Neural cell (in vitro differentiated cells): ENCODE results near the gene AKR7A2. TPM values are rescaled to one million over a fixed set of nuclear protein-coding genes. Genes with fewer than 3 reads are reported as not detected.

Experiments
- H2AFZ ChIP-seq: fragments of 200-600, 300-800 bp; sonication (generic), shearing (Covaris generic); 2 replicates; pipeline ENCODE4 v1.6.0; 2014; ENCODE audit warnings: low read depth, mild to moderate bottlenecking, antibody characterized with exemption, low read length, moderate library complexity
- H3F3A ChIP-seq: fragments of 200-600 bp; shearing (Covaris generic); 2 replicates; pipeline ENCODE4 v1.6.1; 2016; ENCODE audit warnings: mild to moderate bottlenecking, moderate library complexity, mixed read lengths, antibody characterized with exemption, low read length; ENCODE audit not compliant: insufficient read depth, poor library complexity, severe bottlenecking
- H3K27ac ChIP-seq: fragments of 200-600, 300-800 bp; sonication (generic), shearing (Covaris generic); 2 replicates; pipeline ENCODE4 v1.5.1; 2014; ENCODE audit warnings: mild to moderate bottlenecking, low read length, moderate library complexity
- H3K27me3 ChIP-seq: fragments of 300-800, 200-600 bp; sonication (generic), shearing (Covaris generic); 2 replicates; pipeline ENCODE4 v1.6.0; 2014; ENCODE audit warnings: mild to moderate bottlenecking, low read depth, low read length, moderate library complexity; ENCODE audit not compliant: insufficient read depth
- H3K36me3 ChIP-seq: fragments of 300-800, 200-600 bp; sonication (generic), shearing (Covaris generic); 2 replicates; pipeline ENCODE4 v1.5.1; 2014; ENCODE audit warnings: mild to moderate bottlenecking, antibody characterized with exemption, low read length, moderate library complexity; ENCODE audit not compliant: insufficient read depth
- H3K4me2 ChIP-seq: fragments of 300-800, 200-600 bp; sonication (generic), shearing (Covaris generic); 2 replicates; pipeline ENCODE4 v1.6.0; 2014; ENCODE audit warnings: mild to moderate bottlenecking, low read length
- H3K4me3 ChIP-seq: fragments of 300-800, 200-600 bp; sonication (generic), shearing (Covaris generic); 2 replicates; pipeline ENCODE4 v1.5.1; 2014; ENCODE audit warnings: mild to moderate bottlenecking, low read length, moderate library complexity
- H3K79me2 ChIP-seq: fragments of 200-600 bp; shearing (Covaris generic); replicated peaks from 2 replicates; pipeline ENCODE4 v1.6.0; 2014; ENCODE audit warnings: mild to moderate bottlenecking, low read length, moderate library complexity; ENCODE audit not compliant: insufficient read depth
- H3K9ac ChIP-seq: fragments of 300-800, 200-600 bp; sonication (generic), shearing (Covaris generic); 2 replicates; pipeline ENCODE4 v1.6.1; 2016; ENCODE audit warnings: mild to moderate bottlenecking, low read length, mixed read lengths
- H3K9me2 ChIP-seq: fragments of 200-600 bp; shearing (Covaris generic); 2 replicates; pipeline ENCODE4 v1.6.1; 2016; ENCODE audit warnings: mild to moderate bottlenecking, low read length, mixed read lengths; ENCODE audit not compliant: insufficient read depth
- H3K9me3 ChIP-seq: fragments of 200-600, 300-800 bp; sonication (generic), shearing (Covaris generic); 2 replicates; pipeline ENCODE4 v1.6.1; 2016; ENCODE audit warnings: mild to moderate bottlenecking, mixed run types, low read length, moderate library complexity, mixed read lengths
- H4K20me1 ChIP-seq: fragments of 200-600 bp; shearing (Covaris generic); 2 replicates; pipeline ENCODE4 v1.6.1; 2016; ENCODE audit warnings: mild to moderate bottlenecking, mixed run types; ENCODE audit not compliant: insufficient read depth
- EP300 ChIP-seq: fragments of 450-650 bp; conservative IDR thresholded peaks from 2 replicates; pipeline ENCODE4 v1.6.1; 2014; ENCODE audit warnings: antibody characterized with exemption, mild to moderate bottlenecking, moderate library complexity; ENCODE audit not compliant: poor library complexity, severe bottlenecking
- EZH2 ChIP-seq: fragments of 200-600, 300-800 bp; shearing (Covaris generic), sonication (generic); IDR thresholded peaks from 2 replicates; pipeline ENCODE4 v1.6.1; 2014; ENCODE audit warnings: antibody characterized with exemption, low read length, borderline replicate concordance, mild to moderate bottlenecking; ENCODE audit not compliant: insufficient read depth, poor library complexity, severe bottlenecking
- MXI1 ChIP-seq: fragments of 450-650 bp; conservative IDR thresholded peaks from 2 replicates; pipeline ENCODE4 v1.6.1; 2014; ENCODE audit warnings: antibody characterized with exemption, mild to moderate bottlenecking; ENCODE audit not compliant: poor library complexity, severe bottlenecking
- POLR2AphosphoS5 ChIP-seq: IDR thresholded peaks from 2 replicates; pipeline ENCODE4 v1.6.1; 2012
- RAD21 ChIP-seq: fragments of 450-650 bp; conservative IDR thresholded peaks from 2 replicates; pipeline ENCODE4 v1.6.1; 2014; ENCODE audit warnings: antibody characterized with exemption, mild to moderate bottlenecking, moderate library complexity
- SMC3 ChIP-seq: fragments of 450-650 bp; conservative IDR thresholded peaks from 2 replicates; pipeline ENCODE4 v1.6.1; 2014; ENCODE audit warnings: antibody characterized with exemption, mild to moderate bottlenecking, moderate library complexity; ENCODE audit not compliant: poor library complexity
- polyA plus RNA-seq: library from polyadenylated mRNA; depleted of rRNA; stranded (reverse); fragments of >200 nt; gene quantifications from 2 replicates; pipeline ENCODE4 v1.2.3, GENCODE V29; 2014
- TF ChIP-seq, protein P1 (sequence below): IDR thresholded peaks from 2 replicates; pipeline ENCODE4 v1.6.1; 2012; ENCODE audit warnings: borderline replicate concordance
- TF ChIP-seq, protein P2 (sequence below): fragments of 450-650 bp; IDR thresholded peaks from 2 replicates; pipeline ENCODE4 v1.5.1; 2014; ENCODE audit warnings: antibody characterized with exemption, mild to moderate bottlenecking, moderate library complexity; ENCODE audit not compliant: poor library complexity, severe bottlenecking

Gene AKR7A2
- polyA plus RNA-seq, 1 donor from 2014 or later, result 50.6 TPM

DNA sequence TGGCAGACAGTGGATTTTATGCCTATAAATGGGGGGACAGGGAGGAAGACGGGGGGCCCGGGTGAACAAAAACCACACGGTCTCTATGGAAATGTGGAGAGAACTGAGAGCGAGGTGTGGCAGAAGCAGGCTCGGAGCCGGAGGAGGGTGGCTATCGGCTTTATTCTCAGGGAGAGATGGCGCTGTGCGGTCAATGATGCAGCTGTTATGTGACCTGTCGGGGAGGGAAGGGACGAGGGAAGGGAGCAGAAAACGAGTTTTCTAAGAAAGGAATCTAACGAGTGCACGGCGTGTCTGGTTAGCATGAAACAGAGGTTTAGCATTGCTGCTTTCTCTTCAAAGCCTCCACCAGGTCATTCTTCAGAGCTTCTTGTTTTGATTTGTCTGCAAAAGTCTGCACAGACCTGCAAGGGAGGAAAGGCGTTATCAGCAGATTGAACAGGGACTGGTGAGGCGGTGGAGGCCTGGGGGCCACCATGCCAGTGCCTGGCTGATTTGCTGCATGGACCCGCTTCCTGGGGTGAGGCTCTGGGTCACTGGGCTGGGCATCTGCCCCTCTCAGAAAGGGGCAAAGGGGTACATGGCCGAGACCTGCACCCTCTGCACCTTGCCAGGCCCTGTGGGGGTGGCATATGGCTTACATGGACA lies 27.4 kb upstream of the AKR7A2 start:
- Histone ChIP-seq H3K27ac (no peak overlapping the region), H3K79me2 (no peaks in the 10 kb centered on the region), H3K9ac (no peak overlapping the region), H3K27me3 (no peaks in the 10 kb centered on the region), H3K36me3 (no peaks in the 10 kb centered on the region), H3K4me3 (no peak overlapping the region), H3K9me2 (no peaks in the 10 kb centered on the region), H3F3A (no peaks in the 10 kb centered on the region), H3K4me2 (no peak overlapping the region), H3K9me3 (no peaks in the 10 kb centered on the region), H4K20me1 (no peaks in the 10 kb centered on the region), H2AFZ (no peak overlapping the region)
- TF ChIP-seq POLR2AphosphoS5 (no peak), EZH2 (no peak), SMC3 (no peak), MXI1 (no peak), EP300 (no peak), RAD21 (no peak)
- TF ChIP-seq, protein P1, sequence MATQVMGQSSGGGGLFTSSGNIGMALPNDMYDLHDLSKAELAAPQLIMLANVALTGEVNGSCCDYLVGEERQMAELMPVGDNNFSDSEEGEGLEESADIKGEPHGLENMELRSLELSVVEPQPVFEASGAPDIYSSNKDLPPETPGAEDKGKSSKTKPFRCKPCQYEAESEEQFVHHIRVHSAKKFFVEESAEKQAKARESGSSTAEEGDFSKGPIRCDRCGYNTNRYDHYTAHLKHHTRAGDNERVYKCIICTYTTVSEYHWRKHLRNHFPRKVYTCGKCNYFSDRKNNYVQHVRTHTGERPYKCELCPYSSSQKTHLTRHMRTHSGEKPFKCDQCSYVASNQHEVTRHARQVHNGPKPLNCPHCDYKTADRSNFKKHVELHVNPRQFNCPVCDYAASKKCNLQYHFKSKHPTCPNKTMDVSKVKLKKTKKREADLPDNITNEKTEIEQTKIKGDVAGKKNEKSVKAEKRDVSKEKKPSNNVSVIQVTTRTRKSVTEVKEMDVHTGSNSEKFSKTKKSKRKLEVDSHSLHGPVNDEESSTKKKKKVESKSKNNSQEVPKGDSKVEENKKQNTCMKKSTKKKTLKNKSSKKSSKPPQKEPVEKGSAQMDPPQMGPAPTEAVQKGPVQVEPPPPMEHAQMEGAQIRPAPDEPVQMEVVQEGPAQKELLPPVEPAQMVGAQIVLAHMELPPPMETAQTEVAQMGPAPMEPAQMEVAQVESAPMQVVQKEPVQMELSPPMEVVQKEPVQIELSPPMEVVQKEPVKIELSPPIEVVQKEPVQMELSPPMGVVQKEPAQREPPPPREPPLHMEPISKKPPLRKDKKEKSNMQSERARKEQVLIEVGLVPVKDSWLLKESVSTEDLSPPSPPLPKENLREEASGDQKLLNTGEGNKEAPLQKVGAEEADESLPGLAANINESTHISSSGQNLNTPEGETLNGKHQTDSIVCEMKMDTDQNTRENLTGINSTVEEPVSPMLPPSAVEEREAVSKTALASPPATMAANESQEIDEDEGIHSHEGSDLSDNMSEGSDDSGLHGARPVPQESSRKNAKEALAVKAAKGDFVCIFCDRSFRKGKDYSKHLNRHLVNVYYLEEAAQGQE, result no peak
- TF ChIP-seq, protein P2, sequence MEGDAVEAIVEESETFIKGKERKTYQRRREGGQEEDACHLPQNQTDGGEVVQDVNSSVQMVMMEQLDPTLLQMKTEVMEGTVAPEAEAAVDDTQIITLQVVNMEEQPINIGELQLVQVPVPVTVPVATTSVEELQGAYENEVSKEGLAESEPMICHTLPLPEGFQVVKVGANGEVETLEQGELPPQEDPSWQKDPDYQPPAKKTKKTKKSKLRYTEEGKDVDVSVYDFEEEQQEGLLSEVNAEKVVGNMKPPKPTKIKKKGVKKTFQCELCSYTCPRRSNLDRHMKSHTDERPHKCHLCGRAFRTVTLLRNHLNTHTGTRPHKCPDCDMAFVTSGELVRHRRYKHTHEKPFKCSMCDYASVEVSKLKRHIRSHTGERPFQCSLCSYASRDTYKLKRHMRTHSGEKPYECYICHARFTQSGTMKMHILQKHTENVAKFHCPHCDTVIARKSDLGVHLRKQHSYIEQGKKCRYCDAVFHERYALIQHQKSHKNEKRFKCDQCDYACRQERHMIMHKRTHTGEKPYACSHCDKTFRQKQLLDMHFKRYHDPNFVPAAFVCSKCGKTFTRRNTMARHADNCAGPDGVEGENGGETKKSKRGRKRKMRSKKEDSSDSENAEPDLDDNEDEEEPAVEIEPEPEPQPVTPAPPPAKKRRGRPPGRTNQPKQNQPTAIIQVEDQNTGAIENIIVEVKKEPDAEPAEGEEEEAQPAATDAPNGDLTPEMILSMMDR, result no peak

GRCh38 chr1:19338323-19338762 lies 26.4 kb upstream of the AKR7A2 start:
- no peak overlapping the region for H3K9ac ChIP-seq
- no peaks in the 10 kb centered on the region for H3F3A ChIP-seq
- no peaks in the 10 kb centered on the region for H3K79me2 ChIP-seq
- no peaks in the 10 kb centered on the region for H3K27me3 ChIP-seq
- H3K4me3 ChIP-seq, result no peak overlapping the region
- H3K9me3 ChIP-seq, result no peaks in the 10 kb centered on the region
- no peaks in the 10 kb centered on the region for H4K20me1 ChIP-seq
- no peak for TF ChIP-seq POLR2AphosphoS5
- TF ChIP-seq, protein P2, result peak; percentile 29
- no peak overlapping the region for H3K27ac ChIP-seq
- H2AFZ ChIP-seq, result no peak overlapping the region
- H3K9me2 ChIP-seq, result no peaks in the 10 kb centered on the region
- H3K36me3 ChIP-seq, result no peaks in the 10 kb centered on the region
- no peak overlapping the region for H3K4me2 ChIP-seq
